Testis (tissue), 2 donors: ENCODE data around the gene MED27.

Experiments
- CTCF ChIP-seq, 3 experiments: fragments of 450-650 bp in 2 of 3; fragments of 200-600 bp in 1 of 3; sonication (generic) in 1 of 3; IDR thresholded peaks; one replicate each; pipeline ENCODE4 v1.5.1; 2016 to 2019; ENCODE audit warnings: antibody characterized with exemption in 3 of 3, mild to moderate bottlenecking in 2 of 3, moderate library complexity in 1 of 3
- POLR2A ChIP-seq: fragments of 450-650 bp; IDR thresholded peaks from one replicate; pipeline ENCODE4 v1.6.1; 2017; ENCODE audit warnings: antibody characterized with exemption, mild to moderate bottlenecking, moderate library complexity

DNA sequence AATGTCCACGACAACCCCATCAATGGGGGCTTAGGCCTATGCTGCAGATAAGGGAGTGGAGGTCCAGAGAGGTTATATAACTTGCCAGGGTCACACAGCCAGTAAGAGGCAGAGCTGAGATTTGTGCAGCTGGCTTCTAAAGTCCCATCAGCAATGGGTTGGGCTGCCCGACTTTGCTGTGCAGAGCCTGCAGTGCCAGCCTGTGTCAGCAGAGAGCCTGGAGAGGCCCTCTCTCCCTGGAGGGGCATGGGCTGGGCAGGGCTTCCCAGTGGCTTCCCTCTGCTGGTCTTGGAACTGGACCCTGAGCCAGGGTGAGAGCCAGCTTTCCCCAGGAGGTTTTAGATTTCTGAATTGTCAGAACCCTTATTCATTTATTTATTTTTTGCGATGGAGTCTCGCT lies 262.6 kb downstream of the MED27 start:
- TF ChIP-seq CTCF (IDR thresholded peaks at IDR 0.05) (no peak), POLR2A (no peak)
